HG03095 (cell line): ENCODE measurements around the gene KYAT1.
A peak's percentile ranks its signal among the peaks of the same experiment; 100 is the strongest.
"Not testable (repeated sequence)": the region's sequence is repeated elsewhere in the genome, so short reads cannot be mapped to it uniquely, and the experiment has no call there.

Experiments
- ATAC-seq: cut with Tn5 transposase; IDR thresholded peaks from one replicate; pipeline ENCODE4 v1.9.1; 2021; ENCODE audit warnings: moderate library complexity; ENCODE audit not compliant: unreplicated experiment

KYAT1 gene

DNA sequence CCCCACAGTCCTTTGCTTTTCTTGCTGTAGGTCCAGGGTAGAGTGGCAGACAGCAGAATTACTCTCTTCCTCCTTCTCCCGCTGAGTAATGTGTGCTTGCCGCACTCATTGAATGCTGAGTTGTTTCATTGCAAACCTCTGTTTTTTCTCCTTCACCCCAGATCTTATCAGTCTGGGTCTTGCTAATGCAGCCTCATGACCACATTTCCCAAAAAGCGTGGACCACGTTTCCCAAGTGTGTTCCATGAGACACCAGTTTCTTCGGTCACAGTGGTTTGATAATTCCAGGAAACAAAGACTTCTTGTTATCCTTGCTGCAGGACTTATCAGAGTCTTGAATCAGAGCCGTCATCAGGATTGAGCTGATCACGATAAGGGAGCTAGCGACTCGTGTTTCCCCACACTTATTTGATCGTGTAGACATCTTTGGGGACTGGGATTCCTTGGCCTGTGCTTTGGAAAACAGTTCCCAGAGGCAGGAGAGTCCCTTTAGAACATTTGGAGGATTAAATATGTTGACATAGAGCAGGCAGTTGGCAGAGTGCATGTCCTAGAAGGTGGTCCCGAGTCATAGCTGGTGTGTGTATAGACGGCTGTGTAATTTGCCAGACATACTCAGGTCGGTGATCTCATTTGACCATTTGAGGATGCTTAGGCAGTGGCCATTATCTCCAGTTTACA, 4.6 kb upstream of the KYAT1 start:
- ATAC-seq = no peak

DNA sequence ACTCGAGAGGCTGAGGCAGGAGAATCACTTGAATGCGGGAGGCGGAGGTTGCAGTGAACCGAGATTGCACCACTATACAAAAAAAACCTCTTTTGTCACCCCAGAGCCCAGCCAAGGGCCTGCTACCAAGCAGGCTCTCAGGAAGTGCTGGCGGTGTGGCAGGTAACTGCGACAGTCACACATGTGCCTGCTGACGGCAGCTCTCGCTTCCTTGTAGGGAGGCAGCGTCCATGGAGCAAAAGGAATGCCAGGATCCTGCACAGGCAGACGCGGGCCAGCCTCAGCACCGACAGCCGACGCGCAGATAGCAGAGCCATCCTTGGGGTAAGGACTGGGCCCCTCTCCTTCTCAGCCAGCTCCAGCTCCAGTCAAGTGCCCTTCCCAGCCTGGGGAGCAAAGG, 4.0 kb upstream of the KYAT1 start:
- no peak for ATAC-seq

DNA sequence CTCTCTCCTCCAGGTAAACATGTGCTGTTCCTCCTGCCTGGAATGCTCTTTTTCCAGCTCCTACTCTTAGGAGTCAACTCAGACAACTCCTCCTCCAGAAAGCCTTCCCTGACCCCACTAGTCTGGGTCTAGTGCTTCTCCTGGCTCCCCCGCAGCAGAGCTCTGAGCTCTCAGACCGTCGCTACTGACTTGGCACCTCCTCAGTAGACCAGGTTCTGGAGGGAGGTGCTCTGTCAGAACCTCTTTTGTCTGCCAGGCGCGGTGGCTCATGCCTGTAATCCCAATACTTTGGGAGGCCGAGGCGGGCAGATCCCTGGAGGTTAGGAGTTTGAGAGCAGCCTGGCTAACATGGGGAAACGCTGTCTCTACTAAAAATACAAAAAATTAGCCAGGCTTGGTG, 3.6 kb upstream of the KYAT1 start:
- no peak for ATAC-seq

DNA sequence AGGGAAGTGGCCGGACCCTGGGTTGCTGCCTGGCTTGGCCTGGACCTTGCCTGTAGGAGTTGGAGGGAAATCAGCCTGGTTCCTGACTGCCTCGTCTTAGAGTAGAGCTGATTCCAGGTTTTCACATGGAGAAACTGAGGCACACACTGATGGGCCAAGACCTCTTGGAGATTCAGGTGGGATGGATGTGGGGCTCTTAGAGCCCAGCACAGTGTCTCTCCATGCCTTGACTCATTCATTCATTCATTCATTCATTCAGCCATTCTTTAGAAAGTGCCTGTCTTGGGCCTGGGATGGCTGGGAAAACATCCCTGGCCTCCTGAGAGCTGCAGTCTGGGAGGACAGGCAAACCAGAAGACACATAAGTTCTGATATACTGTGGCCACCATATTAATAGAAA, 2.4 kb upstream of the KYAT1 start:
- ATAC-seq = no peak

DNA sequence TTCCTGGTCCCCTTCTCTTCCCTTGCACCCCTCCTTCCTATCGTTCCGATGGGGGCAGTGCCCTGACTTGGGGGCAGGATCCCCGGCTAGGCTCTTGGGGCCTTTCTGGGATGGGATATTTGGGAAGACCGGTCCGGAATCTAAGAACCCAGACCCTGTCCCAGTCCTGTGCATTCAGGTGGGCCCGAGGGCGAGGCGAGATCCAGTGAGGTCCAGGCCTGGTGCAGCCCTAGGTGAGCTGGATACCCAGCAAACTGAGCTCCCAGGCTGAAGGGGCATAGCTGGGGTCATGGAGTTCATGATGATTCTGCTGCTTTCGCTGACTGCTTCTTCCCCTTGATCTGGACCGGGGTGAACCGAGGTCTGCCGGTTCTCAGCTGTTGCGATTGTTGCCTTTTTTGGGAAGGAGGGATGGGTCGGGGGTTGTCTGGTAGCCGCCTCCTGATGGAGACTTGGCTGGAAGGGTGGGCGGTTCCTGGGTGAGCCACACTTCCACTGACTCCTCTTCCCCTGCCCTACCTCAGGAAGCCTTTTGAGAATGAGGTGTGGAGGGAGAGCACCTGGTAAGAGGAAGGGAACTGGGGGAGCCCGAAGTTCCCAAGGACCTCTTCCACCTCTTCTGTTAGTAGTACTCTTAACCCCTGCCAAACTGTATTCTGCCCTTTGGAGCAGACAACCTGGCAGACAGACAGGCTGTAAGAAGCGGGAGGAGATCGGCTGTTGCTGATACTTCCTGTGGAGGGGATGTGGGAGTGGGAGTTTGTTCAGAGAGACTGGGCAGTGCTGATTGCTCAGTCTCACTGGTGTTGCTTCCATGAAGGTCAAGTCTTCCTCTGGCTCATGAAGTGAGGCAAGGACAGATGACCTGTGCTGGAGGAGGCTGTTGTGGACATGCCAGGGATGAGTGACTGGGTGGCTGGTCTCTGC, 1.2 kb upstream of the KYAT1 start:
- no peak for ATAC-seq

GRCh38 chr9:128877852-128878251, 3.9 kb downstream of the KYAT1 start:
- ATAC-seq = no peak

- ATAC-seq = not testable (repeated sequence)
These were observed 10.8 kb downstream of the KYAT1 start for GRCh38 chr9:128870941-128871265.

- ATAC-seq = no peak
These were observed 11.4 kb downstream of the KYAT1 start for GRCh38 chr9:128870128-128870940.

DNA sequence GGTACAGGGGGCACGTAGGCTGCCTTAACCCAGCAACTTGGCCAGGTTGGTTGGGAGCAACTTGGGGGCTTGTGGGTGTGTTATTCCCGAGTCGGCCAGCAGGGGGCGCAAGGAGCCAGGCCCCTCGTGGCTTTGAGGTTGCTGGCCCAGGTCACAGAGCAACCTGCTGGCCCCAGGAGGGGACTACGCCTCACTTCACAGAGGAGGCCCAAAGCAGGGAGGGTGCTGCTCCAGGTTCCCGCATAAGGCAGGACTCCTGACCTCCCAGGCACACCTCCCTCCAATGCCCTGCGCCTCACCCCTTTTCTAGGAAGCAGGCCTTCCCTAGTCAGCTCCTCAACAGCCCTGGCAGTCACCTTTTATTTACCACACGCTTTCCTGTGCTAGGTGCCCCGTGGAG, 18.1 kb downstream of the KYAT1 start:
- peak; percentile 52 for ATAC-seq

DNA sequence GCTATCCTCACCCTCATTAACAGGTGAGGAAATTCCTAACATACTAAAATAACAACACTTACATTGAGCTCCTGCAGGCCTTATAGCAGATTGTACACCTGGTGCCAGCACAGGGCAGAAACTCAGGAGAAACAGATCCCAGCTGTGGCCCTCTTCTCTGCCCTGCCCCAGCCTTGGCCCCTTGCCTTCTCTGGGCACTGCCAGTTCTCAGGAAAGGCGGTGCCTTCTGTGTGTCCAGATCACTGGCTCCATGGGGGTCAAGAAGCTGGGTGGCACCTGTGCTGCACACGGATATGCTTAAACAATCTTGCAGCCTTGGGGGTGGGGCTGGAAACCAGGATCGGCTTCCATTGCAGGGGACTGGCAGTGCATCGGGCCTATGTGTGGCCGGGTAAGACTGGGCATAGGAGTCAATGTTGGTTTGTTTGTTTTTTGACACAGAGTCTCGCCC, 19.3 kb downstream of the KYAT1 start:
- no peak for ATAC-seq

DNA sequence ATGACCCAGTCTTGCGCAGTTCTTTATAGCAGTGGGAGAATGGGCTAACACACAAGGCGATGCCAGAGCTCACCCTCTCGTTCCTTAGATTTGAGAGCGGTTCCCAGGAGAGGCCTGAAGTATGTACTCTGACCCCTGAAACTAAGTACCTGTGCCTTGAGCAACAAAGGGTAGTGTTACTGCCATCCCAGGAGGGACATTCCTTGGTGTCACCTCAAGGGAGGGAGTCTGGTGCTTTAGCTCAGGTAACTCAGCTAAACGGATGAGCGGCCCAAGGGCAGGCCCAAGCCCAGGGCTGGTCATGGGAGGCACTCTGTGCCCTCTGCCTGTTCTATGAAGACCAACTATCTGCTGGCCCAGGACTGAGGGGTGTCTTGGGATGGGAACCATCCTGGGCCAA, 20.2 kb downstream of the KYAT1 start:
- no peak for ATAC-seq

GRCh38 chr9:128860937-128861336, 20.8 kb downstream of the KYAT1 start:
- no peak for ATAC-seq

DNA sequence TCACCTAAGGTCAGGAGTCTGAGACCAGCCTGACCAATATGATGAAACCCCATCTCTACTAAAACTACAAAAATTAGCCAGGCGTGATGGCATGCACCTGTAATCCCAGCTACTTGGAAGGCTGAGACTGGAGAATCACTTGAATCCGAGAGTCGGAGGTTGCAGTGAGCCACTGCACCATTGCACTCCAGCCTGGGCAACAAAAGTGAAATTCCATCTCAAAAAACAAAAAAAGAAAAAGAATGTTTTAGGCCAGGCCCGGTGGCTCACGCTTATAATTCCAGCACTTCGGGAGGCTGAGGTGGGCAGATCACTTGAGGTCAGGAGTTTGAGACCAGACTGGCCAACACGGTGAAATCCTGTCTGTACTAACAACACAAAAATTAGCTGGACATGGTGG, 23.3 kb downstream of the KYAT1 start:
- not testable (repeated sequence) for ATAC-seq

- not testable (repeated sequence) for ATAC-seq
These were observed 27.3 kb downstream of the KYAT1 start for GRCh38 chr9:128854454-128854853.

GRCh38 chr9:128852646-128853045, 29.1 kb downstream of the KYAT1 start:
- not testable (repeated sequence) for ATAC-seq

- not testable (repeated sequence) for ATAC-seq
These were observed 29.8 kb downstream of the KYAT1 start for GRCh38 chr9:128851779-128852600.

- not testable (repeated sequence) for ATAC-seq
These were observed 30.7 kb downstream of the KYAT1 start for GRCh38 chr9:128851024-128851423.

DNA sequence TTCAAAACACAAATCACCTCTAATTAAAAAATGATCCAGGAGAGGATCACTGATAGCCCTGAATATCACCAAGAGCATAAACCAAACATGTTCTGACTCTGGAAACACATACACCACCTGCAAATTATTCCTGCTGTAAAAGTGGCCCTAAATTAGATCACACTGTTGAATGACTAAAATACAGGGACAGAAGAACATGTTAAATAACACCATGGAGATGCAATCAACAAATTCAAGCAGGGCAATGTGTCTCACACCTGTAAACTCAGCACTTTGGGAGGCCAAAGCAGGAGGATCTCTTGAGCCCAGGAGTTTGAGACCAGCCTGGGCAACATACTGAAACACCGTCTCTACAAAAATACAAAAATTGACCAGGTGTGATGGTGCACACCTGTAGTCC, 33.9 kb downstream of the KYAT1 start:
- no peak for ATAC-seq

DNA sequence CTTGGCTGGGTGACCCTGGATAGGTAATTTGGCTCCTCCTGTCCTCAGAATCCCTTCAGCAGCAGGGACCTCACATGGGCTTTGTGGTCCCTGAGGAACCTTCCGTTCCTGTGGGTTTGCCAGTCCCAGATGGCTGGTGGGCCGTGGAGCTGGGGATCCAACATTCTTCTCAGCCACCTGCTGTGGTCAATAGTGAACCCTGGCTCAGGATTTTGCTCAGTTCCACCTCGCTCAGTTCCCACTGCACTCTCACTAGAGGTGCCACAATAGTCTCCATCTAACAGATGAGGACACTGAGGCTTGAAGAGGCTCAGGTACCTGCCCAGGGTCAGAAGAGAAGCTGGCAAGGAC, 35.1 kb downstream of the KYAT1 start:
- no peak for ATAC-seq

DNA sequence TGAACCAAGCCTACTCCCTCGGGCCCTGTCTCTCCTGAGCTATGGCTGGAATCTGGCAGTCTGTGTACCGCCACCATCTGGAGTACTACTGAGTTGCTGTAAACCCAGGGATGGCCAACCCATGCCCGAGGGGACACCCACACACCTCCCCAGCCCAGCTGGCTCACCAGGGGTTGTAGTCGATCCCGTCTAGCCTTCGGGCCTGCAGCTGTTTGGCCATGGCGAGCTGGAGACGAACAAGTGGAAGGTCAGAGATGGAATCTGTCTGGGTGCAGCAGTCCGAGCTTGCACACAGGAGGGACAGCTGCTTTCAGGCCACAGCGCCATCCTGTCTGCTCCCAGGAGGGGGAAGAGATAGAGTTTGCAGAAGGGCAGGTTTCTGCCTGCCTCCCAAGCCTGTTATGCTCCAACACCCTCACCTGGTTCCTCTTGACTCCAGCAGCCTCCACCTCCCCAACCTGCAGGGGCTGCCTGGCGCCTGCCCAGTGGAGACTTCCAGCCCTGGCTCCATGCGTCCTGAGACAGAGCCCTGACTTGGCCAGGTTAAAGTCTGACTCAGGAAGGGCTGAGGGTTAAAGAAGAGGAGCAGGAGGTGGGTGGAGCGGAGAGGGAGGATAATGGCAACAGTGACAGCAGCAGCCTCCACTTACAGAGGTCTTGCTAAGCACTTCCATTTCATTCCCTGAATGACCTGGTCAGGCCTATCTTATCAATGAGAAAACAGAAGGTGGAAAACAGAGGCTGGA, 36.4 kb downstream of the KYAT1 start:
- no peak for ATAC-seq
